GM04504 (cell line): ENCODE results near the gene PPP2R1B.

Source experiments
- DNase-seq: peaks from one replicate; pipeline ENCODE4 v3.0.0-alpha.2; 2012; ENCODE audit warnings: low read depth

Gene PPP2R1B

DNA sequence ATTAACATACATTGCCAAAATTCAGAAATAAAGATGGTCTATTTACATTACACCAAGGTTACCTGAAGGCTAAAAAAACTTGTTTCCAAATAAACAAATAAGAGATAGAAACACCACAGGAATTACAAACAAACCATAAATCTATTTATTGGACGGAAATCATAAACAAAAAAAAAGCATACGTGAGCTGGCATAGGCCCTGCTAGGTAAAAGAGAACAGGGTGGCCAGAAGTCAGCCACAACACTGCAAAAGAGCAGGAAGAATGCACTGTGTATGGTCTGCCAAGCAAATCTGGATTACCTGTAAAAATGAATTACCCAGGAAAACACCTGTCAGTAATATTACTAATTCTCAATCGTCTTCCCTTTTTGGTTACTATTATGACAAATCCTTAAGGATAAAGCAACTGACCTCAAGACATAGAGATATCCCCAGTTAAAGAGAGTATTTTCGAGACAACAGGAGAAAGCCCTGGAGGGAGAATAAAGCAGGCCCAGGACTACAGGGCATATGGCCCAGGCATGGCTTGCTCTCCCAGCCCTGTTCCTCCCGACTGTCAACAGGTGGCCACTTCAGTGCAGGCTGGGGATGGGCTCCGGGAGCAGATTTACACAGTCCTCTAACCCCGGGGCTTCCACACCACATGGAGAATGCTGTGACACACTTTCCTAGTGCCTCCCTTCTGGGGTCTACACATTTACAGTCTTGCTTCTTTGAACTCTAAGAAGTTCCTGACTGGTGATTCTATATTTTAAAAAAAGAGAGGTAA lies 18.0 kb downstream of the PPP2R1B start:
- DNase-seq: no peak

DNA sequence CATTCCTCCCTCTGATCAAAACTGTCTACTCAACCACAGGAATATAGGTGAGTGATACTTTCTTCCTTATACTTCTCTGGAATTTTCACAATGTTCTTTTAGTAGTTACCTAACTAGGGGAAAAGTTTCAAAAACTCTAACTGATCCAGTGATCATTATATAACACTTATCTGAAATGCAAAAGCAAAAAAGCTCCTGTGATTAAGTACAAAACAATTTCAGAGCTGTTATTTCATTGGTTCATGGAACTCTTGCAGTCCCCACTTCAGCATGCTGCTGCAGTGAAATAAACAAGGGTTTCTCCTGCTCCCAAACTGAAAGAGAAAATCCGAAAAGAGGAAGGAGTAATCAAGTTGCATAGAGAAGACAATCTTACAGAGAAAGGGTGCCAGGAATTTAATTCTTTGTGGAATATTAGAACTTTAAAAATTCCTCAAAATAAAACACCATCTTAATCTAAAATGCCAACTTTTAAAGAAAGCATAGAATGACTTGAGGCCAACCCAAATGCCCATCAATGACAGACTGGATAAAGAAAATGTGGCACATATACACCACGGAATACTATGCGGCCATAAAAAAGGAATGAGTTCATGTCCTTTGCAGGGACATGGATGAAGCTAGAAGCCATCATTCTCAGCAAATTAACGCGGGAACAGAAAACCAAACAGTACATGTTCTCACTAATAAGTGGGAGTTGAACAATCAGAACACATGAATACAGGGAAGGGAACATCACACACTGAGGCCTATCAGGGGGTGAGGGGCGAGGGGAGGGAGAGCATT lies 20.3 kb downstream of the PPP2R1B start:
- DNase-seq: no peak

DNA sequence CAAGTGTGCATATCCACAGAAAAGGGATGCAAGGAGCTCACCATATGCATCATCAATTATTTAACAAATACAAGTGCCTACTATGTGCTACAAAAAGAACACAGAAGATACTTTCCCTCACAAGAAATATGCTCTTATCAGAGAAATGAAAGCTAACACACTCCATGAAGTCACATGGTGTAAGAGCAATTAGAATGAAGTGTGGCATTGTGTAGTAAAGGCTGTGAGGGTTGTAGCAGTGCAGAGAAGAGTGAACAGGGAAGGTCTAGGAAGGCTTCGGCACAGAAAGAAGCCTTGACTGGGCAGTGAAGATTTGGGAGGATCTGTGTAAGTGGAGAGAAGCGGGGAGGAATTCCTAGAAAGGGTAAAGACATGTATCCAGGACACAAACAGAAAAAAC lies 22.5 kb downstream of the PPP2R1B start:
- no peak for DNase-seq

GRCh38 chr11:111741751-111742150 lies 24.4 kb downstream of the PPP2R1B start:
- DNase-seq: no peak

- no peak for DNase-seq
These were observed 26.9 kb downstream of the PPP2R1B start for GRCh38 chr11:111739299-111739698.

DNA sequence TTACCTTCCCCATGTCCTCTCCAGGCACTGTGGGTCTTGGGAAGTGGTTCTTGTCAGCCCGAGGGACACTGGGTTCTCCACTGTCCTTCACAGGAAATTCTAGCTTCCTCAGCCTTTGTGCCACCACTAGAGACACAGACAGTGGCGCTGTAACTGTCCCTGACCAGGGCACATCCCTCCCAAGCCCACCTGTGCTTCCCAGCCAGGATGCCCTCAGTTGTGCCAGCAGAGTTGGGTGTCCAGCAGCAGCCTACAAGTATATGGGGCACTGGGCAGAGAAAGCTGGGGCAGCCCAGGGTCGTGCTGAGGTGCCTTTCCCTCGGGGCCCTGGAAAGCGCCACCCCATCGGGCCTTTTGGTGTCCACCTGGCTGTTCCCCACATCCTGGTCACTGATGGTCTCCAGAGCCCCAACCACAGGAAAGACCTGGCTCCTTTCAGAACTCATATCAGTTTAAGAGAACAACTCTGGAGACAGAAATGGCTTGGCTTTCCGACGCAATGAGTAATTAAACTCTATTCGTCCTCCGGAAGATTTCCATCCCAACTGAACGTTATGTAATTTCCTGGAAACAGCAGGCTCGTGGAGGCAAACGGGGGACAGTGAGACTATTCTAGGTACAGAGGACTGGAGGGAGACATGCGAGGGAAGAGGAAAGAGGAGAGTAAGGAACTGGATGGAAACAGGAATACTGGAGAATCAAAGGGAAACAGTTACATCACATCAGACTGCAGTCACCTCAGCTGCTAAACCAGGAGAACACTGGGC lies 28.6 kb downstream of the PPP2R1B start:
- no peak for DNase-seq

DNA sequence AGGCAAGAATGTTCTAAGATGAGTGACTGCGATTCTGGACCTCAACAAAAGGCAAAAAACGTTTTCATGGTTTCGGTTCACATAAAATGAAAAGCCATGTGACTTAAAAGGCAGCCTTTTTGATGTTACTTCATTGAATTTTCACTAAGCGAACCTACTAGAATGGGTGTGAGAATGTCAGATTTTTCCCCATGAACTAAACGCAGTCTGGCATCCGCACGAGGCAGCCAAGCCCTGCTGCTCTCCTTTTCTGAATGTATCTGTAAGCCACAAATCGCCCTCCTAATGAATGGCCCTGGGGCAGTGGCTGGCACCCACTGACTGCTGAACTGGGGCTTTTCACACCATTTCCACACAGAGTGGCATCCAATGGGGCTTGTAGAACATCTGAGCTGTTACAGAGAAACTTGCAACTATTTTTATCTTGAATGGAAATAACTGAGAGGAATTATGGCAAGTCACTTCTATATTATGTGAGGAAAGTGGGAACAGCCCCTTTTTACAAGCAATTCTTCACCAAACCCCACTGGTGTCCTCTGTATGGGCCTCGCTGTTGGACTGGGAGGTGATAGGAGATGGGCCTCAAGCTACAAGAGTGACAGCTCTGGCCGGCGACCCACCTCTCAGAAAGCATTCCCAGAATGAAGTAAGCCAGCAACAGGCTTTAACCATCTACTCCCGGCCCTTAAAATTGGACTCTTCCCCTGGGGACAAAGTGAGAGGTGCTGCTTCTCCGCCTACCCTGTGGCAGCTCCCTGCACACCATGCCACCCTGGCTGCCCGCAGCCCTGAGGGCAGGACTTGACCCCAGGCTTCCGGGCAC lies 29.4 kb downstream of the PPP2R1B start:
- no peak for DNase-seq

- peak; percentile 39 for DNase-seq
These were observed 30.0 kb downstream of the PPP2R1B start for GRCh38 chr11:111736181-111736590.

GRCh38 chr11:111735262-111736116 lies 30.7 kb downstream of the PPP2R1B start:
- DNase-seq: peak; percentile 98

DNA sequence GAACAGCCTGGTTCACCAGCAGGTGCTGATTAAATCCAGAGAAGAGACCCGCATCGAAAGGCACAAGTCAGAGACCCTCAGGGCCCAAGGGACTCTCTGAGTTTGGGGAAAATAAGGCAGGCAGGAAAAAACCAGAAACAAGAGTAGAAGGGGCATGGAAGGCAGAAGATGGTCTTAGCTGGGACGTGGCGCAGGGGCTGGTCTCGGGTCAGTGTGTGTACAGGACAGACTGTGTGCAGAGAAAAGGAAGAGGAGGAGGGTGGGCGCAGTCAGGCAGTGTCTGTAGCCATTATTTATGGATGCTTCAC lies 31.3 kb downstream of the PPP2R1B start:
- DNase-seq: no peak

GRCh38 chr11:111734101-111734953 lies 31.9 kb downstream of the PPP2R1B start:
- DNase-seq: no peak

GRCh38 chr11:111733611-111734088 lies 32.5 kb downstream of the PPP2R1B start:
- no peak for DNase-seq

- peak; percentile 60 for DNase-seq
These were observed 33.2 kb downstream of the PPP2R1B start for GRCh38 chr11:111733016-111733415.

- DNase-seq: no peak
These were observed 34.4 kb downstream of the PPP2R1B start for GRCh38 chr11:111731821-111732220.

GRCh38 chr11:111730871-111731591 lies 35.2 kb downstream of the PPP2R1B start:
- DNase-seq: no peak

- no peak for DNase-seq
These were observed 36.3 kb downstream of the PPP2R1B start for GRCh38 chr11:111729831-111730311.

DNA sequence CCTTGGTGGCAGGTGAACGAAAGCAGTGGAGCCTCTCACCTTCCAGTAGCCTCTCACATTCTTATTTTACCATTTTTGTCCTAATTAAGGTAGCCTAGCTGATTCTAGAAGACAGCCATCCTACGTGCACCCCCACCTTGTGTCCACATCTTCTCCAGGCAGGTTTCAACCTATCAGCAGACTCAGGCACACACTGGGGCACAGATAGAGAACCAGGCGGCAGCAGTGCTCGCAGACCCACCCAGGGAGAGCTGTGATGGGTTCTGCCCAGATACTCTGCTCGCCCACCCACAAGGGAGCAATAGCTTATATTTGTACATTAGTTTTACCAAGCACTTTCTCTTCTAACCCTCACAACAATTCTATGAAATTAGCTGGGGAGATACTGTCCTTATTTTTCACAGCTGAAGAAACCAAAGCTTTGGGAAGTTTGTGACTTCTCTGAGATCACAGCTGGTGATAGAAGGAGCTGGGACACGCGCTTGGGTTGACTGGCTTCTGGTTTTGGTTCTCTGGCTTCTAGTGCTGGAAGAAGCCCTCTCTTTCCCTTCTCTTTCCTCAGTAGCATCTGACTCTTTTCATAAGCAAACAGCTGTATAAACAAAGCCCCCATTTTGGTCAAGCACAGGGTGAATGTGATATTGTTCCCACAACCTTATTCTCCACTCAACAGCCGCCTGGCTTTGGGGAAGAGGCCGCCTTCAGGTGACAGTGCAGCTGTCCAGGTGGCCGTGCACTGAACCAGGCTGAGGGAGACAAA lies 36.9 kb downstream of the PPP2R1B start:
- no peak for DNase-seq

DNA sequence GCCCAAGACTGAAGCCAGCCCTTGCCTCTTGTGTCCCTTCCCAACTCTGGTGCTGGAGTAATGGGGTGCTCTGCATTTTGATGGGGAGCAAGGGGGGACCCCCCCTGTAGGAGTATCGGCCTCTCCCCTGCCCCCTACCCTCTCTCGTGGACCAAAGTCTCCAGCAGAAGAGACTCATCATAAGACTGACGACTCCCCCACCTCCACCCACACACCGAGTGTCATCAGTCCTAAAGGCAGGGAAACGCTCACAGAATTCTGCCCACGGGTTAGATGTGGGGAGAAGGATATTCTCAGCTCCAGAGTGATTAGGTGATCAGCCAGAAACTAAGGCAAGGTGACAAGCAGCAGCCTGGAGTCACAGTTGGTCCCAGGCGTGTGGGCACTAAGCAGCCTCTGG lies 38.8 kb downstream of the PPP2R1B start:
- no peak for DNase-seq
